Thyroid gland (tissue), 4 donors: ENCODE data around the gene SORL1.

Experiments
- CTCF ChIP-seq, 6 experiments: fragments of 200-600 bp in 3 of 6; fragments of 450-650 bp in 3 of 6; sonication (generic) in 3 of 6; IDR thresholded peaks; one replicate each; pipeline ENCODE4 v1.5.1; 2016 to 2019; ENCODE audit warnings: antibody characterized with exemption in 6 of 6, mild to moderate bottlenecking in 2 of 6, inconsistent platforms in 1 of 6, moderate library complexity in 1 of 6
- POLR2A ChIP-seq, 2 donors: fragments of 450-650 bp; IDR thresholded peaks; one replicate each; pipeline ENCODE4 v1.6.1; 2017; ENCODE audit warnings: antibody characterized with exemption in 2 of 2, mild to moderate bottlenecking in 2 of 2, moderate library complexity in 1 of 2

GRCh38 chr11:121575250-121575962 is 123.3 kb downstream of the SORL1 start:
- no peak for TF ChIP-seq POLR2A (IDR thresholded peaks at IDR 0.05)
- no peak for TF ChIP-seq CTCF (IDR thresholded peaks at IDR 0.05)
